Stimulated activated CD4-positive, alpha-beta T cell treated with anti-CD3 and anti-CD28 coated beads, Interleukin-4, amount 100 ng/mL, for 1 hour (primary cell): ENCODE data around the gene RNF180.
"Not testable (repeated sequence)": the region's sequence is repeated elsewhere in the genome, so short reads cannot be mapped to it uniquely, and the experiment has no call there.

ENCODE experiments used
- DNase-seq: peaks from one replicate; pipeline ENCODE4 v3.0.0-alpha.2; 2020

The RNF180 gene

GRCh38 chr5:64407103-64407825, 241.6 kb downstream of the RNF180 start:
- not testable (repeated sequence) for DNase-seq

- DNase-seq, result no peak
These were observed 251.7 kb downstream of the RNF180 start for GRCh38 chr5:64417390-64417789.

- DNase-seq, result no peak
These were observed 252.4 kb downstream of the RNF180 start for GRCh38 chr5:64418013-64418412.
